OCI-LY3 (cell line): ENCODE data around the gene SLC24A2.

ENCODE experiments used
- H2AFZ ChIP-seq: fragments of 200-600, 300-600 bp; shearing (Covaris generic); 2 replicates; pipeline ENCODE4 v1.6.0; 2014; ENCODE audit warnings: antibody characterized with exemption, low read depth, low read length
- H3K27ac ChIP-seq: fragments of 200-600, 300-600 bp; sonication (generic); 2 replicates; pipeline ENCODE4 v1.5.1; 2014; ENCODE audit warnings: mild to moderate bottlenecking, low read length, moderate library complexity, mixed read lengths
- H3K27me3 ChIP-seq: fragments of 200-600, 300-600 bp; sonication (generic); 2 replicates; pipeline ENCODE4 v1.6.1; 2014; ENCODE audit warnings: low read depth, low read length, mixed read lengths
- H3K36me3 ChIP-seq: fragments of 200-600, 300-600 bp; sonication (generic); replicated peaks from 2 replicates; pipeline ENCODE3; 2014; ENCODE audit warnings: low read depth, low read length, mixed read lengths
- H3K4me1 ChIP-seq: fragments of 300-600, 200-600 bp; sonication (generic); 2 replicates; pipeline ENCODE4 v1.6.1; 2014; ENCODE audit warnings: low read length, mixed read lengths
- H3K4me2 ChIP-seq: fragments of 200-600, 300-600 bp; sonication (generic); 2 replicates; pipeline ENCODE4 v1.6.1; 2014; ENCODE audit warnings: low read length, mixed read lengths
- H3K4me3 ChIP-seq: fragments of 300-600, 200-600 bp; sonication (generic); 2 replicates; pipeline ENCODE4 v1.5.1; 2014; ENCODE audit warnings: antibody characterized with exemption, mild to moderate bottlenecking, low read length, moderate library complexity
- H3K79me2 ChIP-seq: fragments of 300-600, 200-600 bp; shearing (Covaris generic); 2 replicates; pipeline ENCODE4 v1.6.1; 2014; ENCODE audit warnings: mild to moderate bottlenecking, low read length, mixed read lengths
- H3K9ac ChIP-seq: fragments of 300-600, 200-600 bp; shearing (Covaris generic); 2 replicates; pipeline ENCODE4 v1.6.0; 2014; ENCODE audit warnings: mild to moderate bottlenecking, low read length, moderate library complexity
- H3K9me3 ChIP-seq: fragments of 200-600, 300-600 bp; shearing (Covaris generic); 2 replicates; pipeline ENCODE4 v1.6.1; 2014; ENCODE audit warnings: low read length, mixed read lengths; ENCODE audit not compliant: insufficient read depth
- H4K20me1 ChIP-seq: fragments of 200-600, 300-600 bp; sonication (generic); 2 replicates; pipeline ENCODE4 v1.6.1; 2016; ENCODE audit warnings: low read length, mixed read lengths; ENCODE audit not compliant: insufficient read depth
- CTCF ChIP-seq: fragments of 200-600, 300-600 bp; sonication (generic); IDR thresholded peaks from 2 replicates; pipeline ENCODE4 v1.5.1; 2014; ENCODE audit warnings: antibody characterized with exemption, low read length, low read depth
- EZH2phosphoT487 ChIP-seq: fragments of 200-600 bp; shearing (Covaris generic); IDR thresholded peaks from 2 replicates; pipeline ENCODE4 v1.6.1; 2018; ENCODE audit warnings: antibody characterized with exemption, mixed run types, low read depth

The SLC24A2 gene

GRCh38 chr9:19748278-19749126 is 40.3 kb downstream of the SLC24A2 start:
- TF ChIP-seq EZH2phosphoT487 (no peak), CTCF (no peak)
- H3K4me2 ChIP-seq = no peak overlapping the region
- H4K20me1 ChIP-seq = no peaks in the 10 kb centered on the region
- H3K36me3 ChIP-seq = no peaks in the 10 kb centered on the region
- no peaks in the 10 kb centered on the region for H3K9me3 ChIP-seq
- no peaks in the 10 kb centered on the region; the same call in 1 of the 2 replicates for H3K27me3 ChIP-seq
- H3K4me3 ChIP-seq = no peak overlapping the region
- H3K27ac ChIP-seq = no peak overlapping the region
- no peaks in the 10 kb centered on the region for H3K4me1 ChIP-seq
- no peaks in the 10 kb centered on the region for H3K79me2 ChIP-seq
- H3K9ac ChIP-seq = no peak overlapping the region
- H2AFZ ChIP-seq = no peak overlapping the region

- Histone ChIP-seq H2AFZ (no peak overlapping the region), H3K4me2 (no peak overlapping the region), H3K36me3 (no peaks in the 10 kb centered on the region), H3K9me3 (no peaks in the 10 kb centered on the region), H3K9ac (no peak overlapping the region), H3K27ac (no peak overlapping the region), H4K20me1 (no peaks in the 10 kb centered on the region), H3K79me2 (no peaks in the 10 kb centered on the region), H3K4me1 (no peaks in the 10 kb centered on the region), H3K27me3 (no peaks in the 10 kb centered on the region), H3K4me3 (no peak overlapping the region)
- no peak for TF ChIP-seq EZH2phosphoT487
- TF ChIP-seq CTCF = no peak
Observed at GRCh38 chr9:19746223-19746622, 42.6 kb downstream of the SLC24A2 start.

GRCh38 chr9:19741178-19741577 is 47.7 kb downstream of the SLC24A2 start:
- no peaks in the 10 kb centered on the region for H3K4me1 ChIP-seq
- no peak overlapping the region for H3K27ac ChIP-seq
- no peak overlapping the region for H3K4me3 ChIP-seq
- no peak overlapping the region for H3K4me2 ChIP-seq
- no peaks in the 10 kb centered on the region for H3K36me3 ChIP-seq
- no peak overlapping the region for H2AFZ ChIP-seq
- H3K79me2 ChIP-seq = no peaks in the 10 kb centered on the region
- TF ChIP-seq CTCF = no peak
- no peak for TF ChIP-seq EZH2phosphoT487
- H4K20me1 ChIP-seq = no peaks in the 10 kb centered on the region
- H3K9me3 ChIP-seq = no peaks in the 10 kb centered on the region
- H3K27me3 ChIP-seq = no peaks in the 10 kb centered on the region
- H3K9ac ChIP-seq = no peak overlapping the region
